GM12878 (cell line): ENCODE results near the gene AKNA. TPM values are rescaled to one million over a fixed set of nuclear protein-coding genes. Genes with fewer than 3 reads are reported as not detected.
A peak's percentile ranks its signal among the peaks of the same experiment; 100 is the strongest.

ENCODE experiments used
- ATAC-seq: fragments of 200-7000 bp; cut with Tn5 transposase; 3 replicates; pipeline ENCODE4 v1.9.1; 2020; ENCODE audit warnings: mild to moderate bottlenecking, moderate library complexity
- BruUV-seq: library from RNA; stranded (reverse); fragments of 400-500 nt; replicated peaks from 2 replicates; lab custom pipeline; 2021; lab: Mats Ljungman, UMichigan
- CTCF ChIA-PET: fragments of 300-600 bp; sonication (Branson Sonifier 250); formaldehyde crosslinking; extraction: SDS; loops from one replicate; lab custom pipeline; 2021; ENCODE audit warnings: inconsistent platforms; lab: Yijun Ruan, JAX
- POLR2A ChIA-PET: fragments of 350-600 bp; formaldehyde crosslinking; extraction: SDS; loops from one replicate; lab custom pipeline; 2021; ENCODE audit warnings: inconsistent platforms; lab: Charles Lee
- RAD21 ChIA-PET: fragments of 300-600 bp; sonication (Branson Sonifier 250); formaldehyde crosslinking; loops from one replicate; lab custom pipeline; 2023; ENCODE audit warnings: antibody characterized with exemption; ENCODE audit not compliant: unreplicated experiment; lab: Charles Lee
- SMC1A ChIA-PET: fragments of 300-600 bp; sonication (Branson Sonifier 250); formaldehyde crosslinking; loops from one replicate; lab custom pipeline; 2023; ENCODE audit not compliant: unreplicated experiment, uncharacterized antibody; lab: Charles Lee
- DNase-seq: peaks from one replicate; pipeline ENCODE4 v3.0.0-alpha.2; 2011; ENCODE audit warnings: low read depth, low spot score
- FAIRE-seq: peaks from 3 replicates; lab custom pipeline; 2011; peaks lifted over from hg19 to GRCh38; lab: Jason Lieb, UNC
- H2AFZ ChIP-seq: 2 replicates; pipeline ENCODE4 v1.6.0; 2011; ENCODE audit warnings: low read depth, low read length, control low read depth; ENCODE audit not compliant: control insufficient read depth
- H3K27ac ChIP-seq: 2 replicates; pipeline ENCODE4 v1.5.1; 2011; ENCODE audit warnings: control low read depth; ENCODE audit not compliant: control insufficient read depth, insufficient read depth
- H3K27me3 ChIP-seq, 2 experiments: replicated peaks in 1 of 2; 2 replicates each; pipeline versions ENCODE4 v1.6.0 to v1.6.1; 2011; ENCODE audit warnings: low read length in 1 of 2; ENCODE audit not compliant: control insufficient read depth in 2 of 2, insufficient read depth in 2 of 2
- H3K36me3 ChIP-seq, 2 experiments: 2 replicates each; pipeline ENCODE4 v1.5.1; 2011; ENCODE audit warnings: low read length in 1 of 2; ENCODE audit not compliant: control insufficient read depth in 2 of 2, insufficient read depth in 2 of 2
- H3K4me1 ChIP-seq: 2 replicates; pipeline ENCODE4 v1.6.1; 2011; ENCODE audit warnings: mild to moderate bottlenecking, low read length, moderate library complexity, mixed read lengths; ENCODE audit not compliant: control insufficient read depth, insufficient read depth
- H3K4me2 ChIP-seq: 2 replicates; pipeline ENCODE4 v1.6.0; 2011; ENCODE audit warnings: control low read depth; ENCODE audit not compliant: control insufficient read depth, insufficient read depth
- H3K4me3 ChIP-seq: fragments of 200-600 bp; sonication (generic); 2 replicates; pipeline ENCODE4 v1.5.1; 2016
- H3K79me2 ChIP-seq: 2 replicates; pipeline ENCODE4 v1.6.0; 2011; ENCODE audit warnings: low read length; ENCODE audit not compliant: control insufficient read depth, insufficient read depth
- H3K9ac ChIP-seq: 2 replicates; pipeline ENCODE4 v1.8.0; 2011; ENCODE audit warnings: low read length, control low read depth, mixed read lengths; ENCODE audit not compliant: control insufficient read depth, insufficient read depth
- H3K9me3 ChIP-seq: replicated peaks from 3 replicates; pipeline ENCODE4 v1.5.1; 2011; ENCODE audit warnings: mild to moderate bottlenecking, low read length; ENCODE audit not compliant: control insufficient read depth, insufficient read depth
- H4K20me1 ChIP-seq: 2 replicates; pipeline ENCODE4 v1.6.0; 2011; ENCODE audit not compliant: control insufficient read depth, insufficient read depth
- BMI1 ChIP-seq: fragments of 450-650 bp; IDR thresholded peaks from 2 replicates; pipeline ENCODE4 v1.6.1; 2016; ENCODE audit warnings: mild to moderate bottlenecking, moderate library complexity, borderline replicate concordance
- POLR2A ChIP-seq: IDR thresholded peaks from 2 replicates; pipeline ENCODE4 v1.6.1; 2011; ENCODE audit warnings: low read depth, mild to moderate bottlenecking, low read length
- POLR2AphosphoS2 ChIP-seq: IDR thresholded peaks from 2 replicates; pipeline ENCODE4 v1.6.1; 2011; ENCODE audit warnings: low read depth, mild to moderate bottlenecking, low read length, improper control_type of control experiment, moderate library complexity
- POLR2AphosphoS5 ChIP-seq: IDR thresholded peaks from 2 replicates; pipeline ENCODE4 v1.6.1; 2011; ENCODE audit warnings: mild to moderate bottlenecking, low read length, inconsistent platforms
- ZBED1 ChIP-seq: IDR thresholded peaks from 2 replicates; pipeline ENCODE4 v1.6.1; 2016; ENCODE audit warnings: borderline replicate concordance
- WGBS: methylation state at CpG from one replicate; pipeline ENCODE4 v1.1.6; 2016; ENCODE audit warnings: low lambda C conversion rate; ENCODE audit not compliant: insufficient replicate concordance, insufficient coverage; ENCODE audit errors: missing lambda C conversion rate; 5-methylcytosine and 5-hydroxymethylcytosine counted together
- in situ Hi-C: fragments of 300-500 bp; cut with MboI; formaldehyde crosslinking; loops from 9 replicates; pipeline ENCODE4 v1.14.3; 2018; ENCODE audit warnings: mixed read lengths
- intact Hi-C: fragments of 100-400 bp; cut with micrococcal nuclease; formaldehyde crosslinking; loops from one replicate; pipeline ENCODE4 v1.14.2; 2022; ENCODE audit not compliant: unreplicated experiment
- polyA plus RNA-seq, 11 experiments: library from polyadenylated mRNA; depleted of rRNA in 4 of 11; unstranded in 6 of 11; stranded (reverse) in 5 of 11; fragments of >200 nt; fragmentation: Nextera tagmentation in 4 of 11; fragmentation: Illumina TruSeq in 1 of 11; extraction: Ambion mirVana in 4 of 11; extraction: Trizol in 1 of 11; gene quantifications; 1 replicate in 1 of 11; 2 replicates in 10 of 11; pipeline versions ENCODE4 v1.2.1 to v1.2.3, GENCODE V29; 2011 to 2016; ENCODE audit warnings: inconsistent platforms in 2 of 11, missing spikeins in 2 of 11, low read depth in 1 of 11
- total RNA-seq, 4 experiments: library from RNA; depleted of rRNA in 3 of 4; stranded (reverse); fragments of >200 nt in 3 of 4; fragmentation: Illumina TruSeq in 1 of 4; extraction: Trizol in 1 of 4; gene quantifications; 2 replicates each; pipeline versions ENCODE4 v1.2.1 to v1.2.3, GENCODE V29; 2013 to 2021
- TF ChIP-seq, protein P1 (sequence below): fragments of 450-650 bp; conservative IDR thresholded peaks from 2 replicates; pipeline ENCODE4 v1.6.1; 2017; ENCODE audit warnings: mild to moderate bottlenecking, moderate library complexity
- TF ChIP-seq, protein P2 (sequence below): fragments of 450-650 bp; IDR thresholded peaks from 2 replicates; pipeline ENCODE4 v1.6.1; 2016; ENCODE audit warnings: mild to moderate bottlenecking

AKNA gene
- total and polyA plus RNA-seq, 10 of the 15 experiments (the other 5 are each of a cell fraction or from before 2014, with no cell fraction given): 1.6 to 132 (median 35.3) TPM

DNA sequence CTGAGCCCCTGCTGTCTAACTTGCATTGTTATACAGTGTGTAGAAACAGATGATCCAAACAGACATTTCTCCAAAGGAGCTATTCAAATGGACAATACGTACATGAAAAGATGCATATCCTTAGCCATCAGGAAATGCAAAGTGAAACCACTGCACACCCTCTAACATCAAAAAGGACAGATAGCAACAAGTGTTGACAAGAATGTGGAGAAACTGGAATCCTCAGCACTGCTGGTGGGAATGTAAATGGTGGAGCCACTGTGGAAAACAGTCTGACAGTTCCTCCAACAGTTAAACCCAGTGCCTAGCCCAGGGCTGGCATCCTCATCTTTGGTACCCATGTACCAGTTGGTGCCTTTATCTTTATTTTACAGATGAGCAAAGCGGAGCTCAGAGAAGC lies 49.6 kb downstream of the AKNA start:
- FAIRE-seq (peak; percentile 79), ATAC-seq (no peak), DNase-seq (no peak)
- H3K36me3 ChIP-seq: peaks cover 42 to 55% of the 10 kb centered on the region in 2 experiments
- ChIA-PET CTCF (interaction anchor here (0.7 to 6.6 kb wide), 13 partner anchors 27 to 317 kb away, joined by 3 to 122 read pairs (median 5); partner anchors contain the start of genes AKNA and WHRN), SMC1A (interaction anchor here (0.8 to 5.7 kb wide), 18 partner anchors 9 to 315 kb away, joined by 3 to 50 read pairs (median 4); partner anchors contain the start of gene AKNA), POLR2A (interaction anchor here (1.0 to 2.5 kb wide), 5 partner anchors 27 to 59 kb away, joined by 3 to 11 read pairs (median 9); partner anchors contain the start of gene AKNA), RAD21 (interaction anchor here (0.5 to 3.4 kb wide), 8 partner anchors 25 to 315 kb away, joined by 3 to 52 read pairs (median 7); partner anchors contain the start of gene AKNA)
- H2AFZ ChIP-seq: no peak overlapping the region
- TF ChIP-seq POLR2AphosphoS2: no peak
- TF ChIP-seq POLR2AphosphoS5: 0 out of 2 replicates have a peak, but pooled peaks have one; percentile 25
- intact Hi-C loops (loop anchor here (2.0 kb wide), 1 partner anchor 59 kb away; no protein-coding TSS in a partner anchor), in situ Hi-C loops (no loop called here)
- BruUV-seq: no TSS peak
- no peak overlapping the region for H3K4me3 ChIP-seq
- H3K9me3 ChIP-seq: peaks cover 3% of the 10 kb centered on the region; the same call in 2 of the 3 replicates
- no peaks in the 10 kb centered on the region for H3K27me3 ChIP-seq
- H3K4me1 ChIP-seq: peaks cover 6% of the 10 kb centered on the region; the same call in 1 of the 2 replicates
- 100% methylated on average over 2 of the region's 2 CpGs for WGBS
- no peak overlapping the region for H3K4me2 ChIP-seq
- no peak overlapping the region for H3K9ac ChIP-seq
- H4K20me1 ChIP-seq: 0 out of 2 replicates have a peak, but pooled peaks cover 4% of the 10 kb centered on the region
- H3K79me2 ChIP-seq: no peaks in the 10 kb centered on the region
- no peak overlapping the region for H3K27ac ChIP-seq

DNA sequence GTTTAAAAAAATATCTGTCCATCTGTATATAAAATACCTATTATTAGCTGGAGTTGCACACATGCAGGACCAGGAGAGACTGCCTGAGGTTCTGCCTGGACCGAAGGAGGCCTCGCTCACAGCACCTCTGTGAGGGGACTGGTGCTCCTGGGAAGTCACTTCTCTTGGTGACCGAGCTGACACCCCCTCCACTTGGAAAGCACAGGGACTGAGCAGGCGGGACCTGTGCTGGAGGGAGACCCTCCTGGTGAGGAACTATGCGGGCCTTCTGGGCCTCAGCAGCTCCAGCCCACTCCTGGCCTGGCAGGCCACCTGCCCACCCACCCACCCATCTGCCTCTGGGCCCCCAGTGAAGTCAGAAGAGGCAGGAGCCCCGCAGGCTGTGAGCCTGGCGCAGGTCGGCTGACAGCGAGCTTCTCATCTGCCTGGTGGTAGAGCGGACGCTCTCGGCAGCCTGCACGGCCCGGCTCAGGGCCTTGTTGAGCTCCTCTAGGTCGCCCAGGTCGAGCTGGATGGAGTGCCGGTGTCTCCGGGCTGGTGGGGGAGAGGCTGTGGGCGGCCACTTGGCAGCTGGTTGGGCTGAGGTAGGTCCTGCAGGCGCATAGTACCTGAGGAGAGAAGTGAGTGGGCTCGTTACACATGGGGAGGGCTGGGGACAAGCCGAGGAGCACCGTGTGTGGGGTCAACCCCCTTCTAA lies 50.9 kb downstream of the AKNA start:
- RAD21 ChIA-PET: interaction anchor here (0.6 to 3.0 kb wide), 4 partner anchors 34 to 171 kb away, joined by 3 to 9 read pairs (median 4); partner anchors contain the start of gene AKNA
- Histone ChIP-seq H3K27ac (no peak overlapping the region), H4K20me1 (0 out of 2 replicates have a peak, but pooled peaks cover 4% of the 10 kb centered on the region), H3K36me3 (peaks cover 36 to 47% of the 10 kb centered on the region in 2 experiments), H3K4me2 (no peak overlapping the region), H3K27me3 (no peaks in the 10 kb centered on the region), H3K9me3 (peaks cover 3% of the 10 kb centered on the region; the same call in 2 of the 3 replicates), H3K79me2 (no peaks in the 10 kb centered on the region), H3K4me1 (peaks cover 6% of the 10 kb centered on the region; the same call in 1 of the 2 replicates), H2AFZ (no peak overlapping the region), H3K4me3 (no peak overlapping the region), H3K9ac (no peak overlapping the region)
- SMC1A ChIA-PET: interaction anchor here (1.2 to 1.3 kb wide), 2 partner anchors 9 to 69 kb away, joined by 3 read pairs; no protein-coding TSS in a partner anchor
- DNase-seq (no peak), ATAC-seq (no peak), FAIRE-seq (no peak)
- intact Hi-C loops: no loop called here
- no TSS peak for BruUV-seq
- 97% methylated on average over 20 of the region's 23 CpGs for WGBS
- TF ChIP-seq POLR2A (peak; percentile 20; the same call in 1 of the 2 replicates), BMI1 (no peak), ZBED1 (no peak)
- TF ChIP-seq, protein P1, sequence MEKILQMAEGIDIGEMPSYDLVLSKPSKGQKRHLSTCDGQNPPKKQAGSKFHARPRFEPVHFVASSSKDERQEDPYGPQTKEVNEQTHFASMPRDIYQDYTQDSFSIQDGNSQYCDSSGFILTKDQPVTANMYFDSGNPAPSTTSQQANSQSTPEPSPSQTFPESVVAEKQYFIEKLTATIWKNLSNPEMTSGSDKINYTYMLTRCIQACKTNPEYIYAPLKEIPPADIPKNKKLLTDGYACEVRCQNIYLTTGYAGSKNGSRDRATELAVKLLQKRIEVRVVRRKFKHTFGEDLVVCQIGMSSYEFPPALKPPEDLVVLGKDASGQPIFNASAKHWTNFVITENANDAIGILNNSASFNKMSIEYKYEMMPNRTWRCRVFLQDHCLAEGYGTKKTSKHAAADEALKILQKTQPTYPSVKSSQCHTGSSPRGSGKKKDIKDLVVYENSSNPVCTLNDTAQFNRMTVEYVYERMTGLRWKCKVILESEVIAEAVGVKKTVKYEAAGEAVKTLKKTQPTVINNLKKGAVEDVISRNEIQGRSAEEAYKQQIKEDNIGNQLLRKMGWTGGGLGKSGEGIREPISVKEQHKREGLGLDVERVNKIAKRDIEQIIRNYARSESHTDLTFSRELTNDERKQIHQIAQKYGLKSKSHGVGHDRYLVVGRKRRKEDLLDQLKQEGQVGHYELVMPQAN: no peak
- TF ChIP-seq, protein P2, sequence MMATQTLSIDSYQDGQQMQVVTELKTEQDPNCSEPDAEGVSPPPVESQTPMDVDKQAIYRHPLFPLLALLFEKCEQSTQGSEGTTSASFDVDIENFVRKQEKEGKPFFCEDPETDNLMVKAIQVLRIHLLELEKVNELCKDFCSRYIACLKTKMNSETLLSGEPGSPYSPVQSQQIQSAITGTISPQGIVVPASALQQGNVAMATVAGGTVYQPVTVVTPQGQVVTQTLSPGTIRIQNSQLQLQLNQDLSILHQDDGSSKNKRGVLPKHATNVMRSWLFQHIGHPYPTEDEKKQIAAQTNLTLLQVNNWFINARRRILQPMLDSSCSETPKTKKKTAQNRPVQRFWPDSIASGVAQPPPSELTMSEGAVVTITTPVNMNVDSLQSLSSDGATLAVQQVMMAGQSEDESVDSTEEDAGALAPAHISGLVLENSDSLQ: no peak
- CTCF ChIA-PET: interaction anchor here (0.6 to 6.6 kb wide), 4 partner anchors 50 to 317 kb away, joined by 3 to 122 read pairs (median 24); partner anchors contain the start of gene AKNA
- POLR2A ChIA-PET: interaction anchor here (0.9 kb wide), 1 partner anchor 53 kb away, joined by 3 read pairs; no protein-coding TSS in a partner anchor
- in situ Hi-C loops: no loop called here
